ENCODE measurements around the gene MAB21L3. TPM values are rescaled to one million over a fixed set of nuclear protein-coding genes. Genes with fewer than 3 reads are reported as not detected.

MAB21L3 gene
- total RNA-seq, 1 experiment from 2014 or later: not detected

DNA sequence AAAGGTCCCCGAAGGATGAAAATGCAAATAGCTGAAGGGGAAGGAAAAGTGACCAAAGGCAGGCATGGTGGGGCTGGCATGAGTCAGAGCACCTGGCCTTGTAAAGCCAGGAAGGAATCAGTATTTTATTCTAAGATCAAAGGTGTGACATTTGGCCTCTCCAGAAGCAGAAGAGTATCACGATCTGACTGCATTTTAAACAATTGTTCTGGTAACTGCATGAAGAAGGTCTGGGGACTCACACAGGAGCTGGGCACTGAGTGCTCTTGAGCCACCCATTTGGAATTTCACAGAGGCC is 23.2 kb downstream of the MAB21L3 start:
- H2BK20ac ChIP-seq (ENCODE audit: low read depth, low read length, poor library complexity, severe bottlenecking): no peak overlapping the region
- H3K4me1 ChIP-seq (ENCODE audit: insufficient read depth, low read length): no peaks in the 10 kb centered on the region
- no peak overlapping the region for H3K18ac ChIP-seq (ENCODE audit: insufficient read length, low read depth, low read length)

More for the DNA sequence above, 23.2 kb downstream of the MAB21L3 start:
- Mint-ChIP-seq H3K9me3 (no peaks in the 10 kb centered on the region; a peak in 2 of 5 replicates), H3K36me3 (ENCODE audit: insufficient read depth in 1 of 3, low read depth in 3 of 3) (no peaks in the 10 kb centered on the region; a peak in 1 of 7 replicates), H3K27ac (no peak overlapping the region), H3K27me3 (ENCODE audit: low read depth) (no peaks in the 10 kb centered on the region; the same call in 1 of the 2 replicates), H3K4me1 (peaks cover 3 to 4% of the 10 kb centered on the region in 2 experiments), H3K4me3 (no peak overlapping the region)
- H2AK5ac ChIP-seq (ENCODE audit: insufficient read length, low read length): no peak overlapping the region
- DNase-seq: no peak
- no peaks in the 10 kb centered on the region for H3K9me3 ChIP-seq (ENCODE audit: control insufficient read depth, low read depth, low read length)
- no peaks in the 10 kb centered on the region for H4K20me1 ChIP-seq (ENCODE audit: control insufficient read depth, insufficient read depth, insufficient read length)
- no peak overlapping the region for H3K4me2 ChIP-seq (ENCODE audit: insufficient read depth, insufficient read length, low read length)
- no peak overlapping the region for H2BK15ac ChIP-seq (ENCODE audit: low read depth, low read length)
- no peaks in the 10 kb centered on the region for H3K79me1 ChIP-seq (ENCODE audit: insufficient read depth, low read depth, low read length, poor library complexity, severe bottlenecking)
- no peak overlapping the region for H4K8ac ChIP-seq (replicated peaks; ENCODE audit: insufficient read length, low read depth, low read length)
- H2AFZ ChIP-seq (ENCODE audit: low read length): no peak overlapping the region
- TF ChIP-seq, protein P1, sequence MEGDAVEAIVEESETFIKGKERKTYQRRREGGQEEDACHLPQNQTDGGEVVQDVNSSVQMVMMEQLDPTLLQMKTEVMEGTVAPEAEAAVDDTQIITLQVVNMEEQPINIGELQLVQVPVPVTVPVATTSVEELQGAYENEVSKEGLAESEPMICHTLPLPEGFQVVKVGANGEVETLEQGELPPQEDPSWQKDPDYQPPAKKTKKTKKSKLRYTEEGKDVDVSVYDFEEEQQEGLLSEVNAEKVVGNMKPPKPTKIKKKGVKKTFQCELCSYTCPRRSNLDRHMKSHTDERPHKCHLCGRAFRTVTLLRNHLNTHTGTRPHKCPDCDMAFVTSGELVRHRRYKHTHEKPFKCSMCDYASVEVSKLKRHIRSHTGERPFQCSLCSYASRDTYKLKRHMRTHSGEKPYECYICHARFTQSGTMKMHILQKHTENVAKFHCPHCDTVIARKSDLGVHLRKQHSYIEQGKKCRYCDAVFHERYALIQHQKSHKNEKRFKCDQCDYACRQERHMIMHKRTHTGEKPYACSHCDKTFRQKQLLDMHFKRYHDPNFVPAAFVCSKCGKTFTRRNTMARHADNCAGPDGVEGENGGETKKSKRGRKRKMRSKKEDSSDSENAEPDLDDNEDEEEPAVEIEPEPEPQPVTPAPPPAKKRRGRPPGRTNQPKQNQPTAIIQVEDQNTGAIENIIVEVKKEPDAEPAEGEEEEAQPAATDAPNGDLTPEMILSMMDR (conservative IDR thresholded peaks at IDR 0.05): no peak
- H3K4ac ChIP-seq (ENCODE audit: low read depth, low read length): no peak overlapping the region
- no peak overlapping the region for H3T11ph ChIP-seq (ENCODE audit: low read length)
- H3K27ac ChIP-seq (ENCODE audit: insufficient read length, low read depth, low read length): no peak overlapping the region
- no peaks in the 10 kb centered on the region for H3K23me2 ChIP-seq (ENCODE audit: insufficient read length, low read depth, low read length, poor library complexity, severe bottlenecking)
- H3K27me3 ChIP-seq (ENCODE audit: insufficient read depth, low read length): no peaks in the 10 kb centered on the region
- no peaks in the 10 kb centered on the region for H3K79me2 ChIP-seq (ENCODE audit: insufficient read depth, low read length)
- H4K91ac ChIP-seq (ENCODE audit: insufficient read length, low read depth, low read length): no peak overlapping the region
- H3K9ac ChIP-seq (ENCODE audit: extremely low read depth, insufficient read length, low read length): no peak overlapping the region
- no peak overlapping the region for H3K14ac ChIP-seq (ENCODE audit: insufficient read depth, low read length)
- H2BK12ac ChIP-seq (ENCODE audit: insufficient read length, low read depth, low read length): no peak overlapping the region
- H3K56ac ChIP-seq (ENCODE audit: insufficient read length, low read depth, low read length): no peak overlapping the region
- no peak overlapping the region for H2BK120ac ChIP-seq (ENCODE audit: low read depth, low read length, poor library complexity, severe bottlenecking)
- no peak overlapping the region for H4K5ac ChIP-seq (ENCODE audit: insufficient read length, low read depth, low read length)
- WGBS (ENCODE audit: extremely low coverage, insufficient read length, low lambda C conversion rate): no CpG with 5 or more reads among the region's 2 CpGs
- H3K23ac ChIP-seq (ENCODE audit: insufficient read length, low read depth, low read length): no peak overlapping the region
- H2BK5ac ChIP-seq (ENCODE audit: insufficient read length, low read length): no peak overlapping the region
